Endodermal cell (in vitro differentiated cells): ENCODE data around the gene SAV1. TPM values are rescaled to one million over a fixed set of nuclear protein-coding genes. Genes with fewer than 3 reads are reported as not detected.
"Not testable (repeated sequence)": the region's sequence is repeated elsewhere in the genome, so short reads cannot be mapped to it uniquely, and the experiment has no call there.

Source experiments
- DNase-seq: peaks from one replicate; pipeline ENCODE4 v3.0.0-alpha.2; 2017
- H3K27ac ChIP-seq: 2 replicates; pipeline ENCODE4 v1.5.1; 2013; ENCODE audit warnings: mild to moderate bottlenecking, low read depth, low read length, moderate library complexity
- H3K27me3 ChIP-seq: 2 replicates; pipeline ENCODE4 v1.6.1; 2013; ENCODE audit warnings: mild to moderate bottlenecking, low read length, moderate library complexity; ENCODE audit not compliant: insufficient read depth, control insufficient read depth, poor library complexity, severe bottlenecking
- H3K36me3 ChIP-seq: 2 replicates; pipeline ENCODE4 v1.7.0; 2013; ENCODE audit warnings: mild to moderate bottlenecking, low read length, moderate library complexity; ENCODE audit not compliant: control insufficient read depth, insufficient read depth
- H3K4me1 ChIP-seq: one replicate; pipeline ENCODE4 v1.7.0; 2013; ENCODE audit warnings: low read length; ENCODE audit not compliant: control insufficient read depth, insufficient read depth
- H3K4me3 ChIP-seq: 2 replicates; pipeline ENCODE4 v1.5.1; 2013; ENCODE audit warnings: mild to moderate bottlenecking, low read length, moderate library complexity
- H3K9ac ChIP-seq: 2 replicates; pipeline ENCODE4 v1.6.1; 2013; ENCODE audit warnings: mild to moderate bottlenecking, low read length, moderate library complexity; ENCODE audit not compliant: poor library complexity, severe bottlenecking; ENCODE audit errors: extremely low read depth
- H3K9me3 ChIP-seq: 2 replicates; pipeline ENCODE4 v1.6.1; 2013; ENCODE audit warnings: mild to moderate bottlenecking, low read length, moderate library complexity; ENCODE audit not compliant: control insufficient read depth
- H3K27ac Mint-ChIP-seq: 2 replicates; pipeline ENCODE4 v1.8.0; 2020; ENCODE audit warnings: mixed read lengths
- H3K27me3 Mint-ChIP-seq: 2 replicates; pipeline ENCODE4 v1.8.0; 2021; ENCODE audit warnings: mild to moderate bottlenecking, mixed read lengths; ENCODE audit not compliant: insufficient read depth
- H3K36me3 Mint-ChIP-seq: 2 replicates; pipeline ENCODE4 v1.8.0; 2020; ENCODE audit warnings: low read depth, mixed read lengths
- H3K4me1 Mint-ChIP-seq: 2 replicates; pipeline ENCODE4 v1.8.0; 2020; ENCODE audit warnings: mixed read lengths
- H3K4me3 Mint-ChIP-seq: 2 replicates; pipeline ENCODE4 v1.8.0; 2020; ENCODE audit warnings: mild to moderate bottlenecking, moderate library complexity, mixed read lengths
- H3K9me3 Mint-ChIP-seq: 2 replicates; pipeline ENCODE4 v1.8.0; 2020; ENCODE audit warnings: mild to moderate bottlenecking, mixed read lengths
- CTCF ChIP-seq: fragments of 200-600 bp; sonication (generic); conservative IDR thresholded peaks from 2 replicates; pipeline ENCODE4 v1.5.0; 2021; ENCODE audit warnings: antibody characterized with exemption, mild to moderate bottlenecking
- WGBS, 2 experiments: methylation state at CpG; one replicate each; pipeline versions ENCODE4 v1.1.5 to v1.1.7; 2013; ENCODE audit warnings: missing lambda C conversion rate in 2 of 2, mixed read lengths in 1 of 2; ENCODE audit not compliant: insufficient coverage in 1 of 2, insufficient read length in 1 of 2; 5-methylcytosine and 5-hydroxymethylcytosine counted together
- total RNA-seq, 2 donors: library from RNA; stranded (reverse); fragmentation: NEBNext Ultra II Directional in 1 of 2; extraction: Animal tissue kit (Norgen Biotek cat#: 25700) in 1 of 2; gene quantifications; 2 replicates in 1 of 2; 3 replicates in 1 of 2; pipeline ENCODE4 v1.2.1, GENCODE V29; 2021

SAV1 gene
- total RNA-seq, 2 donors from 2014 or later, result 42.1 to 44.0 TPM

GRCh38 chr14:50666772-50667683 is 1.1 kb downstream of the SAV1 start:
- Mint-ChIP-seq H3K4me3 (no peak overlapping the region), H3K36me3 (peaks cover 21% of the 10 kb centered on the region), H3K9me3 (no peaks in the 10 kb centered on the region), H3K4me1 (peaks cover 16% of the 10 kb centered on the region), H3K27ac (peak overlapping the region; percentile 98), H3K27me3 (no peaks in the 10 kb centered on the region)
- no peak for TF ChIP-seq CTCF
- H3K36me3 ChIP-seq, result peaks cover 18% of the 10 kb centered on the region
- peak; percentile 83 for DNase-seq
- peak overlapping the region; percentile 92 for H3K9ac ChIP-seq
- H3K27me3 ChIP-seq, result no peaks in the 10 kb centered on the region
- H3K9me3 ChIP-seq, result no peaks in the 10 kb centered on the region
- H3K4me3 ChIP-seq, result peak overlapping the region; percentile 99
- peaks cover 4% of the 10 kb centered on the region for H3K4me1 ChIP-seq
- 1 to 10% methylated on average over 5 to 19 of the region's 20 CpGs for WGBS, 2 experiments
- peak overlapping the region; percentile 98 for H3K27ac ChIP-seq

GRCh38 chr14:50665300-50665699 is 2.8 kb downstream of the SAV1 start:
- not testable (repeated sequence) for H3K27me3 Mint-ChIP-seq, H3K27ac ChIP-seq, H3K27ac Mint-ChIP-seq, H3K27me3 ChIP-seq, DNase-seq, H3K4me1 ChIP-seq, H3K9ac ChIP-seq
- peak overlapping the region; percentile 99 for H3K4me3 ChIP-seq
- WGBS, 2 experiments, result 99 to 100% methylated on average over 1 to 4 of the region's 5 CpGs
- Mint-ChIP-seq H3K9me3 (peaks cover 11% of the 10 kb centered on the region), H3K4me3 (peak overlapping the region; percentile 21), H3K36me3 (peaks cover 37% of the 10 kb centered on the region), H3K4me1 (peaks cover 16% of the 10 kb centered on the region)
- peaks cover 35% of the 10 kb centered on the region for H3K36me3 ChIP-seq
- peaks cover 17% of the 10 kb centered on the region for H3K9me3 ChIP-seq

GRCh38 chr14:50664579-50664978 is 3.5 kb downstream of the SAV1 start:
- Mint-ChIP-seq H3K4me1 (peaks cover 16% of the 10 kb centered on the region), H3K36me3 (peaks cover 44% of the 10 kb centered on the region), H3K9me3 (peaks cover 15% of the 10 kb centered on the region)
- Histone ChIP-seq H3K9me3 (peaks cover 20% of the 10 kb centered on the region), H3K36me3 (peaks cover 39% of the 10 kb centered on the region), H3K4me3 (peak overlapping the region; percentile 44)
- WGBS, 2 experiments, result 93 to 96% methylated on average over 2 of the region's 2 CpGs
- not testable (repeated sequence) for H3K4me1 ChIP-seq, H3K27me3 ChIP-seq, H3K27ac ChIP-seq, DNase-seq, H3K4me3 Mint-ChIP-seq, H3K9ac ChIP-seq, H3K27ac Mint-ChIP-seq, H3K27me3 Mint-ChIP-seq

- Histone ChIP-seq H3K27me3 (no peaks in the 10 kb centered on the region), H3K9ac (no peak overlapping the region), H3K9me3 (peaks cover 20% of the 10 kb centered on the region), H3K27ac (no peak overlapping the region), H3K36me3 (peaks cover 35% of the 10 kb centered on the region), H3K4me1 (peaks cover 8% of the 10 kb centered on the region), H3K4me3 (no peak overlapping the region)
- 87 to 93% methylated on average over 5 to 6 of the region's 6 CpGs for WGBS, 2 experiments
- peaks cover 21% of the 10 kb centered on the region for H3K4me1 Mint-ChIP-seq
- no peak for DNase-seq
- H3K36me3 Mint-ChIP-seq, result peaks cover 50% of the 10 kb centered on the region
- no peaks in the 10 kb centered on the region for H3K27me3 Mint-ChIP-seq
- peaks cover 15% of the 10 kb centered on the region for H3K9me3 Mint-ChIP-seq
- no peak for TF ChIP-seq CTCF
- no peak overlapping the region for H3K4me3 Mint-ChIP-seq
- no peak overlapping the region for H3K27ac Mint-ChIP-seq
These were observed 8.7 kb downstream of the SAV1 start for GRCh38 chr14:50659327-50659974.
